BJ (cell line): ENCODE data around the gene NGB. TPM values are rescaled to one million over a fixed set of nuclear protein-coding genes. Genes with fewer than 3 reads are reported as not detected.

ENCODE experiments used
- CTCF ChIA-PET: fragments of 350-600 bp; formaldehyde crosslinking; extraction: SDS; loops from one replicate; lab custom pipeline; 2021; ENCODE audit warnings: antibody characterized with exemption, inconsistent platforms; lab: Yijun Ruan, JAX
- POLR2A ChIA-PET: fragments of 300-600 bp; sonication (Branson Sonifier 250); formaldehyde crosslinking; extraction: SDS; loops from one replicate; lab custom pipeline; 2021; ENCODE audit warnings: antibody characterized with exemption; lab: Charles Lee
- DNase-seq: peaks from one replicate; pipeline ENCODE4 v3.0.0-alpha.2; 2011; ENCODE audit warnings: low read depth
- H3K27me3 ChIP-seq: 2 replicates; pipeline ENCODE4 v1.6.0; 2011; ENCODE audit warnings: low read length; ENCODE audit not compliant: control insufficient read depth, insufficient read depth
- H3K36me3 ChIP-seq: 2 replicates; pipeline ENCODE4 v1.5.1; 2011; ENCODE audit warnings: low read length; ENCODE audit not compliant: control insufficient read depth, insufficient read depth
- H3K4me3 ChIP-seq: 2 replicates; pipeline ENCODE4 v1.5.1; 2011; ENCODE audit warnings: low read depth, mild to moderate bottlenecking, control low read depth, low read length
- polyA plus RNA-seq: library from polyadenylated mRNA; depleted of rRNA; stranded (reverse); fragments of >200 nt; gene quantifications from 2 replicates; pipeline ENCODE4 v1.2.3, GENCODE V29; 2011; rRNA removed
- small RNA-seq: library from RNA; depleted of rRNA; stranded (forward); fragments of <200 nt; gene quantifications from one replicate; pipeline ENCODE3, GENCODE V24; 2012; ENCODE audit warnings: low replicate concordance, low read depth; ENCODE audit not compliant: insufficient read length
- TF ChIP-seq, protein P1 (sequence below): IDR thresholded peaks from 2 replicates; pipeline ENCODE4 v1.5.1; 2011; ENCODE audit warnings: low read depth, mild to moderate bottlenecking, control low read depth, inconsistent platforms, low read length, moderate library complexity; ENCODE audit not compliant: insufficient read depth

Gene NGB
- polyA plus RNA-seq, 1 experiment, result 0.05 TPM

DNA sequence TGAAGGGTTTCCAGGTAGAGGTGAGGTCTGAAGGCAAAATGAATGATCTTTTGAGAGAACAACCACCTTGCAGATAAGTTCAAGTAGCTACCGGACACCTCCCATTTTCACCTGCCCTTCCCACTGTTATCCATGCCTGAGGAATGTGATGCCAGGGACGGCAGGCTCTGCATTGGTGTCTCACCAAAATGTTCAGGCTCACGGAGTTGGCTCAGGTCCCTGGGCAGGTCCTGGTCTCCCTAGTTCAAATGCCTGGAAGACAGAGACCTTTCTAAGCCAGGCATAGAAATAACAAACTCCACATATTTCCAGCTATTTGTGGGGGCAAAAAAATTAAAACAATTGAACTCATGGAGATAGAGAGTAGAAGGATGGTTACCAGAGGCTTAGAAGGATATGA, 53.5 kb downstream of the NGB start:
- Histone ChIP-seq H3K27me3 (peaks cover 6% of the 10 kb centered on the region), H3K36me3 (no peaks in the 10 kb centered on the region), H3K4me3 (no peak overlapping the region)
- POLR2A ChIA-PET, result no interaction called here
- no peak for DNase-seq
- TF ChIP-seq, protein P1, sequence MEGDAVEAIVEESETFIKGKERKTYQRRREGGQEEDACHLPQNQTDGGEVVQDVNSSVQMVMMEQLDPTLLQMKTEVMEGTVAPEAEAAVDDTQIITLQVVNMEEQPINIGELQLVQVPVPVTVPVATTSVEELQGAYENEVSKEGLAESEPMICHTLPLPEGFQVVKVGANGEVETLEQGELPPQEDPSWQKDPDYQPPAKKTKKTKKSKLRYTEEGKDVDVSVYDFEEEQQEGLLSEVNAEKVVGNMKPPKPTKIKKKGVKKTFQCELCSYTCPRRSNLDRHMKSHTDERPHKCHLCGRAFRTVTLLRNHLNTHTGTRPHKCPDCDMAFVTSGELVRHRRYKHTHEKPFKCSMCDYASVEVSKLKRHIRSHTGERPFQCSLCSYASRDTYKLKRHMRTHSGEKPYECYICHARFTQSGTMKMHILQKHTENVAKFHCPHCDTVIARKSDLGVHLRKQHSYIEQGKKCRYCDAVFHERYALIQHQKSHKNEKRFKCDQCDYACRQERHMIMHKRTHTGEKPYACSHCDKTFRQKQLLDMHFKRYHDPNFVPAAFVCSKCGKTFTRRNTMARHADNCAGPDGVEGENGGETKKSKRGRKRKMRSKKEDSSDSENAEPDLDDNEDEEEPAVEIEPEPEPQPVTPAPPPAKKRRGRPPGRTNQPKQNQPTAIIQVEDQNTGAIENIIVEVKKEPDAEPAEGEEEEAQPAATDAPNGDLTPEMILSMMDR, result no peak
- CTCF ChIA-PET, result no interaction called here

Small RNA genes lying within 50 kb of the gene (small RNA-seq; reads per million reads assigned to genes)
- not detected for gene MIR1260A

Other genes starting within 250 kb of the NGB start
- gene IRF2BPL, start 242.5 kb downstream of the NGB start, polyA plus RNA-seq, result 11.3 and 17.6 TPM in 2 replicates
- gene CIPC, start 172.9 kb downstream of the NGB start, polyA plus RNA-seq, result 14.2 and 15.5 TPM in 2 replicates
- not detected in 2 replicates for gene ZDHHC22, start 129.4 kb downstream of the NGB start, polyA plus RNA-seq
- gene TMEM63C, start 89.4 kb downstream of the NGB start, polyA plus RNA-seq, result not detected in 2 replicates
- gene POMT2, start 49.7 kb upstream of the NGB start, polyA plus RNA-seq, result 17.4 and 23.3 TPM in 2 replicates
- 18.9 and 31.5 TPM in 2 replicates for gene GSTZ1, start 49.8 kb upstream of the NGB start, polyA plus RNA-seq
- gene TMED8, start 105.9 kb upstream of the NGB start, polyA plus RNA-seq, result 4.2 and 6.6 TPM in 2 replicates
- 0.34 and 1.4 TPM in 2 replicates for gene SAMD15, start 106.2 kb upstream of the NGB start, polyA plus RNA-seq
- 0.16 and 0.18 TPM in 2 replicates for gene NOXRED1, start 152.3 kb upstream of the NGB start, polyA plus RNA-seq
- 31.3 and 38.4 TPM in 2 replicates for gene VIPAS39, start 186.4 kb upstream of the NGB start, polyA plus RNA-seq
- 90.1 and 126 TPM in 2 replicates for gene AHSA1, start 186.9 kb upstream of the NGB start, polyA plus RNA-seq
- 0.07 TPM in 2 replicates for gene ISM2, start 227.6 kb upstream of the NGB start, polyA plus RNA-seq